PC-3 (cell line): Measurements from ENCODE around the gene MC1R. TPM values are rescaled to one million over a fixed set of nuclear protein-coding genes. Genes with fewer than 3 reads are reported as not detected.

Experiments used
- ATAC-seq: fragments of 200-7000 bp; cut with Tn5 transposase; 2 replicates; pipeline ENCODE4 v1.9.1; 2020; ENCODE audit warnings: mild to moderate bottlenecking, moderate library complexity
- BruUV-seq: library from RNA; stranded (reverse); fragments of 400-500 nt; replicated peaks from 2 replicates; lab custom pipeline; 2021; lab: Mats Ljungman, UMichigan
- CTCF ChIA-PET: fragments of 300-600 bp; sonication (Branson Sonifier 250); formaldehyde crosslinking; loops from one replicate; lab custom pipeline; 2022; ENCODE audit warnings: antibody characterized with exemption; lab: Charles Lee
- POLR2A ChIA-PET: fragments of 300-600 bp; sonication (Branson Sonifier 250); formaldehyde crosslinking; loops from one replicate; lab custom pipeline; 2022; ENCODE audit warnings: antibody characterized with exemption; ENCODE audit not compliant: unreplicated experiment; lab: Charles Lee
- DNase-seq: peaks from one replicate; pipeline ENCODE4 v3.0.0-alpha.2; 2015
- H2AFZ ChIP-seq: fragments of 300-600 bp; sonication (generic); 2 replicates; pipeline ENCODE4 v1.6.0; 2016; ENCODE audit warnings: antibody characterized with exemption, low read length
- H3F3A ChIP-seq: fragments of 300-600 bp; sonication (generic); one replicate; pipeline ENCODE4 v1.6.0; 2017; ENCODE audit warnings: antibody characterized with exemption, low read length, control low read depth, mild to moderate bottlenecking; ENCODE audit not compliant: unreplicated experiment
- H3K27ac ChIP-seq: fragments of 300-600 bp; sonication (generic); 2 replicates; pipeline ENCODE4 v1.5.1; 2016; ENCODE audit warnings: mild to moderate bottlenecking, low read length
- H3K27me3 ChIP-seq: fragments of 300-600 bp; sonication (generic); 2 replicates; pipeline ENCODE4 v1.6.1; 2016; ENCODE audit warnings: low read length, mixed read lengths
- H3K36me3 ChIP-seq: fragments of 300-600 bp; sonication (generic); 2 replicates; pipeline ENCODE4 v1.6.1; 2016; ENCODE audit warnings: low read depth, mixed run types, low read length, mixed read lengths
- H3K4me1 ChIP-seq: fragments of 300-600 bp; sonication (generic); 2 replicates; pipeline ENCODE4 v1.5.1; 2016; ENCODE audit warnings: low read length; ENCODE audit not compliant: insufficient read depth
- H3K4me2 ChIP-seq: fragments of 300-600 bp; sonication (generic); 2 replicates; pipeline ENCODE4 v1.6.0; 2016; ENCODE audit warnings: low read length
- H3K4me3 ChIP-seq: fragments of 300-600 bp; sonication (generic); 2 replicates; pipeline ENCODE4 v1.5.1; 2016; ENCODE audit warnings: mild to moderate bottlenecking, low read length, mixed read lengths
- H3K79me2 ChIP-seq: fragments of 300-600 bp; sonication (generic); 2 replicates; pipeline ENCODE4 v1.6.1; 2017; ENCODE audit warnings: low read length, mixed read lengths
- H3K9ac ChIP-seq: fragments of 300-600 bp; sonication (generic); 2 replicates; pipeline ENCODE4 v1.6.0; 2016; ENCODE audit warnings: mild to moderate bottlenecking, low read length
- H3K9me2 ChIP-seq: fragments of 300-600 bp; sonication (generic); replicated peaks from 2 replicates; pipeline ENCODE4 v1.6.1; 2016; ENCODE audit warnings: mixed run types, low read length, mixed read lengths
- H3K9me3 ChIP-seq: fragments of 300-600 bp; sonication (generic); 2 replicates; pipeline ENCODE4 v1.6.1; 2016; ENCODE audit warnings: low read length, mixed read lengths
- H4K20me1 ChIP-seq: fragments of 300-600 bp; sonication (generic); 2 replicates; pipeline ENCODE4 v1.6.1; 2016; ENCODE audit warnings: low read length, mixed read lengths
- CTCF ChIP-seq: fragments of 300-600 bp; sonication (generic); conservative IDR thresholded peaks from 2 replicates; pipeline ENCODE4 v1.5.1; 2017; ENCODE audit warnings: antibody characterized with exemption, low read depth, mild to moderate bottlenecking, low read length
- EZH2 ChIP-seq: fragments of 300-600 bp; sonication (generic); IDR thresholded peaks from one replicate; pipeline ENCODE4 v1.6.1; 2017; ENCODE audit warnings: antibody characterized with exemption, mild to moderate bottlenecking, low read length; ENCODE audit not compliant: unreplicated experiment
- EZH2phosphoT487 ChIP-seq: fragments of 300-600 bp; sonication (generic); IDR thresholded peaks from 2 replicates; pipeline ENCODE4 v1.6.1; 2018; ENCODE audit warnings: mild to moderate bottlenecking, antibody characterized with exemption, low read length, borderline replicate concordance
- intact Hi-C: fragments of 100-400 bp; cut with micrococcal nuclease; formaldehyde crosslinking; loops from 2 replicates; pipeline ENCODE4 v1.9.0; 2023
- total RNA-seq: library from RNA; depleted of rRNA; stranded (reverse); fragments of >200 nt; gene quantifications from 2 replicates; pipeline ENCODE4 v1.2.3, GENCODE V29; 2014

MC1R gene
- total RNA-seq, 1 experiment from 2014 or later = 4.2 TPM

DNA sequence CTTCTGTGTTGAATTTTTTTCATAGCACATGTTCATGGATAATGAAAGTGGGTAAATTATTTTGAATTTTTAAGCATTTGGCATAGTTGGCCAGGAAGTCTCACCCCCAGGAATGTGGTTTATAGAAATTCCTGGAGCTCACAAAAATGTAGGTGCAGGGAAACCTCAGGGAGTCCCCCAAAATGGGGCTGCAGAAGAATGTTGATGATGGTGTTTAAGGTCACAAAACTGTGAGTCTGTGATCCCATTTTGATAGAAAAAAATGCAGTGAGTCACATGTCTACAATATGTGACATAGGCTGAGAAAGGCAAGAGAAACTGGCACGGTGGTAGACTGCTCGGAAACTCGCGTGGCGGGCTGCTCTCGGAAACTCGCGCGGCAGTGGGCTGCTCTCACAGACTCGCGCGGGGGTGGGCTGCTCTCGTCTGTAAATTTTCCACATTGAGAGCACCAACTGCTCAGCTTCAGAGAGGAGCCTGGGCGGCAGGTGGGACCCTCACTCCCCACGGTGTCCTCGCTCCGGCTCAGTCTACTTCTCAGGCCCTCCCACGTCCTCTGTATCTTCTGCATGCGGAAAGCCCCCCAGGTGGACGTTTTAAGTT is 18.7 kb upstream of the MC1R start:
- Histone ChIP-seq H3K9ac (no peak overlapping the region), H3K79me2 (no peaks in the 10 kb centered on the region), H3K9me2 (no peaks in the 10 kb centered on the region), H3F3A (no peaks in the 10 kb centered on the region), H3K4me3 (no peak overlapping the region), H3K4me1 (no peaks in the 10 kb centered on the region), H4K20me1 (no peaks in the 10 kb centered on the region), H3K9me3 (no peaks in the 10 kb centered on the region), H3K36me3 (peaks cover 2% of the 10 kb centered on the region; the same call in 1 of the 2 replicates), H2AFZ (no peak overlapping the region), H3K27ac (no peak overlapping the region), H3K4me2 (no peak overlapping the region), H3K27me3 (no peaks in the 10 kb centered on the region)
- DNase-seq (no peak), ATAC-seq (no peak)
- ChIA-PET CTCF (no interaction called here), POLR2A (no interaction called here)
- intact Hi-C loops = no loop called here
- no TSS peak for BruUV-seq
- no peak for TF ChIP-seq EZH2phosphoT487
- no peak for TF ChIP-seq CTCF
- no peak for TF ChIP-seq EZH2

GRCh38 chr16:89900885-89901284 is 17.8 kb upstream of the MC1R start:
- Histone ChIP-seq H3K4me3 (no peak overlapping the region), H3K4me1 (no peaks in the 10 kb centered on the region), H3K9me2 (no peaks in the 10 kb centered on the region), H3K27ac (no peak overlapping the region), H3K27me3 (no peaks in the 10 kb centered on the region), H3K9me3 (no peaks in the 10 kb centered on the region), H4K20me1 (no peaks in the 10 kb centered on the region), H3K4me2 (no peak overlapping the region), H3F3A (no peaks in the 10 kb centered on the region), H3K79me2 (no peaks in the 10 kb centered on the region), H3K36me3 (peaks cover 7% of the 10 kb centered on the region; the same call in 1 of the 2 replicates), H3K9ac (no peak overlapping the region), H2AFZ (no peak overlapping the region)
- CTCF ChIA-PET = no interaction called here
- no peak for TF ChIP-seq EZH2
- TF ChIP-seq CTCF = no peak
- TF ChIP-seq EZH2phosphoT487 = no peak
- no peak for ATAC-seq
- TSS peak; percentile 15 for BruUV-seq
- POLR2A ChIA-PET = no interaction called here
- no peak for DNase-seq
- intact Hi-C loops = no loop called here

- CTCF ChIA-PET = no interaction called here
- POLR2A ChIA-PET = no interaction called here
- TF ChIP-seq EZH2 = no peak
- TF ChIP-seq EZH2phosphoT487 = no peak
- no peak for TF ChIP-seq CTCF
- H3K4me3 ChIP-seq = no peak overlapping the region
- no peak for DNase-seq
- H3F3A ChIP-seq = no peaks in the 10 kb centered on the region
- no peaks in the 10 kb centered on the region for H3K27me3 ChIP-seq
- no peak overlapping the region for H3K4me2 ChIP-seq
- no peaks in the 10 kb centered on the region for H3K9me3 ChIP-seq
- no peak for ATAC-seq
- H3K4me1 ChIP-seq = no peaks in the 10 kb centered on the region
- no peak overlapping the region for H2AFZ ChIP-seq
- BruUV-seq = no TSS peak
- H3K79me2 ChIP-seq = no peaks in the 10 kb centered on the region
- intact Hi-C loops = no loop called here
- no peak overlapping the region for H3K9ac ChIP-seq
- no peak overlapping the region for H3K27ac ChIP-seq
- H3K9me2 ChIP-seq = no peaks in the 10 kb centered on the region
- H3K36me3 ChIP-seq = peaks cover 12% of the 10 kb centered on the region; the same call in 1 of the 2 replicates
- H4K20me1 ChIP-seq = no peaks in the 10 kb centered on the region
These were observed 15.7 kb upstream of the MC1R start for GRCh38 chr16:89902980-89903379.
